Measurements from ENCODE around the gene SERTM1. TPM values are rescaled to one million over a fixed set of nuclear protein-coding genes. Genes with fewer than 3 reads are reported as not detected.

The SERTM1 gene
- total and polyA plus RNA-seq, 2 of the 8 experiments (the other 6 are each of a cell fraction or from before 2014, with no cell fraction given), result 0.48 to 1.6 TPM

GRCh38 chr13:36675213-36675536, 1.4 kb downstream of the SERTM1 start:
- Histone ChIP-seq H4K8ac (ENCODE audit: extremely low read depth, insufficient read depth, low read length) (no peak overlapping the region), H3K18ac (ENCODE audit: extremely low read depth, low read length) (no peak overlapping the region), H3K36me3 (ENCODE audit: control insufficient read depth in 2 of 4, insufficient read depth in 4 of 4, low read length in 3 of 4) (no peaks in the 10 kb centered on the region), H2BK15ac (ENCODE audit: low read length) (no peak overlapping the region), H4K5ac (ENCODE audit: insufficient read length, low read depth, low read length) (no peak overlapping the region), H3K23me2 (ENCODE audit: low read depth, low read length) (peaks cover 9% of the 10 kb centered on the region), H2BK120ac (replicated peaks; ENCODE audit: low read depth, low read length) (no peak overlapping the region), H4K91ac (replicated peaks; ENCODE audit: insufficient read length, low read length) (no peak overlapping the region), H3K79me1 (ENCODE audit: low read depth, low read length) (peaks cover 2% of the 10 kb centered on the region; the same call in 1 of the 2 replicates), H3K27me3 (replicated peaks in 1 of 4; ENCODE audit: control insufficient read depth in 3 of 4, extremely low read depth in 1 of 4, insufficient read depth in 3 of 4, low read length in 3 of 4) (peaks cover 13 to 37% (median 30%) of the 10 kb centered on the region in 4 experiments), H3K27ac (ENCODE audit: low read depth, low read length) (no peak overlapping the region), H2BK5ac (ENCODE audit: low read depth, low read length) (no peak overlapping the region), H3K56ac (replicated peaks; ENCODE audit: insufficient read length, low read depth, low read length) (no peak overlapping the region), H3K9ac (replicated peaks in 1 of 4; ENCODE audit: extremely low read depth in 1 of 4, low read depth in 3 of 4, low read length in 3 of 4) (no peak overlapping the region), H3K23ac (ENCODE audit: insufficient read length) (no peak overlapping the region), H2AFZ (ENCODE audit: low read length) (no peak overlapping the region), H4K20me1 (replicated peaks in 1 of 2; ENCODE audit: control insufficient read depth in 1 of 2, insufficient read depth in 2 of 2, low read length in 2 of 2) (peaks cover 2 to 4% of the 10 kb centered on the region in 2 experiments), H3K4ac (replicated peaks; ENCODE audit: insufficient read length, low read depth, low read length) (no peak overlapping the region), H3K4me3 (ENCODE audit: extremely low read depth in 1 of 4, insufficient read depth in 2 of 4, low read depth in 3 of 4, low read length in 4 of 4) (peak overlapping the region in 2 of 4 experiments; percentile 41 to 65; a peak in 3 of 8 replicates), H2BK12ac (ENCODE audit: low read depth, low read length) (no peak overlapping the region), H3K4me1 (replicated peaks in 1 of 4; ENCODE audit: control insufficient read depth in 3 of 4, insufficient read depth in 4 of 4, low read length in 3 of 4) (peaks cover 3 to 7% (median 4%) of the 10 kb centered on the region in 4 experiments; a peak in 5 of 7 replicates), H3K9me3 (ENCODE audit: insufficient read depth in 2 of 2, low read depth in 1 of 2, low read length in 1 of 2) (no peaks in the 10 kb centered on the region), H3K4me2 (ENCODE audit: insufficient read depth in 1 of 2, low read depth in 2 of 2, low read length in 2 of 2) (peak overlapping the region; percentile 97 to 98; a peak in 3 of 4 replicates), H2BK20ac (ENCODE audit: low read length) (no peak overlapping the region), H2AK5ac (ENCODE audit: low read depth, low read length) (no peak overlapping the region), H3K79me2 (ENCODE audit: control insufficient read depth in 1 of 2, insufficient read depth in 2 of 2, low read length in 2 of 2) (no peaks in the 10 kb centered on the region), H3K14ac (ENCODE audit: insufficient read length) (no peak overlapping the region)
- DNase-seq (ENCODE audit: low read depth in 1 of 2, low spot score in 2 of 2) (peak in 1 of 2 experiments; percentile 48), FAIRE-seq (no peak)
- ChIA-PET POLR2A (ENCODE audit: partially characterized antibody) (no interaction called here), CTCF (ENCODE audit: partially characterized antibody) (interaction anchor here (1.6 kb wide), 1 partner anchor 61 kb away, joined by 3 read pairs; no protein-coding TSS in a partner anchor)
- no peak for TF ChIP-seq HDAC6 (IDR thresholded peaks at IDR 0.05; ENCODE audit: low read depth, low read length)
- WGBS, 2 experiments (ENCODE audit: extremely low coverage in 1 of 2, insufficient coverage in 1 of 2, insufficient read length in 1 of 2, insufficient replicate concordance in 2 of 2, low coverage in 1 of 2, low lambda C conversion rate in 2 of 2, missing lambda C conversion rate in 1 of 2), result 52% methylated on average over 11 of the region's 11 CpGs; no CpG with 5 or more reads in 1 of the 2 experiments
